OCI-LY1 (cell line): ENCODE results near the gene IL1RAPL2.
"Not testable (repeated sequence)": the region's sequence is repeated elsewhere in the genome, so short reads cannot be mapped to it uniquely, and the experiment has no call there.

Experiments used
- H2AFZ ChIP-seq: fragments of 200-600 bp; sonication (generic), shearing (Covaris generic); 2 replicates; pipeline ENCODE4 v1.6.0; 2014; ENCODE audit warnings: antibody characterized with exemption, mild to moderate bottlenecking, low read length
- H3F3A ChIP-seq: fragments of 200-600 bp; sonication (generic), shearing (Covaris generic); 2 replicates; pipeline ENCODE4 v1.6.0; 2014; ENCODE audit warnings: mild to moderate bottlenecking, antibody characterized with exemption, low read length, moderate library complexity; ENCODE audit not compliant: insufficient read depth
- H3K27ac ChIP-seq: fragments of 200-600 bp; sonication (generic); 2 replicates; pipeline ENCODE4 v1.5.1; 2014; ENCODE audit warnings: low read length, mixed run types, mild to moderate bottlenecking, low read depth; ENCODE audit not compliant: poor library complexity, severe bottlenecking
- H3K27me3 ChIP-seq: fragments of 200-600 bp; sonication (generic); 2 replicates; pipeline ENCODE4 v1.6.0; 2014; ENCODE audit warnings: antibody characterized with exemption, mild to moderate bottlenecking, low read length, moderate library complexity; ENCODE audit not compliant: insufficient read depth
- H3K36me3 ChIP-seq: fragments of 200-600 bp; sonication (generic); 2 replicates; pipeline ENCODE4 v1.6.1; 2014; ENCODE audit warnings: mild to moderate bottlenecking, antibody characterized with exemption, low read length, moderate library complexity, mixed read lengths; ENCODE audit not compliant: insufficient read depth
- H3K4me1 ChIP-seq: fragments of 200-600 bp; sonication (generic); 2 replicates; pipeline ENCODE4 v1.5.1; 2014; ENCODE audit warnings: mild to moderate bottlenecking, low read length, moderate library complexity; ENCODE audit not compliant: insufficient read depth, severe bottlenecking
- H3K4me2 ChIP-seq: fragments of 200-600 bp; sonication (generic), shearing (Covaris generic); 2 replicates; pipeline ENCODE4 v1.6.1; 2014; ENCODE audit warnings: low read length
- H3K4me3 ChIP-seq: fragments of 200-600 bp; sonication (generic); 2 replicates; pipeline ENCODE4 v1.5.1; 2014; ENCODE audit warnings: low read length, low read depth, mild to moderate bottlenecking, mixed read lengths; ENCODE audit not compliant: poor library complexity, severe bottlenecking
- H3K79me2 ChIP-seq: fragments of 200-600 bp; shearing (Covaris generic); 2 replicates; pipeline ENCODE4 v1.6.1; 2016; ENCODE audit warnings: mixed run types, low read length, mixed read lengths; ENCODE audit not compliant: insufficient read depth
- H3K9ac ChIP-seq: fragments of 200-600 bp; sonication (generic), shearing (Covaris generic); 2 replicates; pipeline ENCODE4 v1.6.1; 2014; ENCODE audit warnings: mild to moderate bottlenecking, low read length, mixed read lengths
- H3K9me2 ChIP-seq: fragments of 200-600 bp; sonication (generic), shearing (Covaris generic); 2 replicates; pipeline ENCODE4 v1.6.1; 2014; ENCODE audit warnings: low read depth, mild to moderate bottlenecking, low read length, mixed read lengths
- H3K9me3 ChIP-seq: fragments of 200-600 bp; shearing (Covaris generic); 2 replicates; pipeline ENCODE4 v1.6.1; 2014; ENCODE audit warnings: low read length, mixed read lengths
- H4K20me1 ChIP-seq: fragments of 200-600 bp; sonication (generic), shearing (Covaris generic); 2 replicates; pipeline ENCODE4 v1.6.0; 2016; ENCODE audit warnings: mild to moderate bottlenecking, low read length; ENCODE audit not compliant: insufficient read depth
- EZH2 ChIP-seq: fragments of 200-600 bp; sonication (generic), shearing (Covaris generic); IDR thresholded peaks from 2 replicates; pipeline ENCODE4 v1.8.0; 2017; ENCODE audit warnings: borderline replicate concordance, mixed run types, mild to moderate bottlenecking, antibody characterized with exemption, low read length, moderate library complexity, mixed read lengths
- TF ChIP-seq, protein P1 (sequence below): fragments of 200-600 bp; sonication (generic), shearing (Covaris generic); IDR thresholded peaks from 2 replicates; pipeline ENCODE4 v1.5.1; 2017; ENCODE audit warnings: mild to moderate bottlenecking, antibody characterized with exemption, low read length, moderate library complexity, mixed read lengths

IL1RAPL2 gene

DNA sequence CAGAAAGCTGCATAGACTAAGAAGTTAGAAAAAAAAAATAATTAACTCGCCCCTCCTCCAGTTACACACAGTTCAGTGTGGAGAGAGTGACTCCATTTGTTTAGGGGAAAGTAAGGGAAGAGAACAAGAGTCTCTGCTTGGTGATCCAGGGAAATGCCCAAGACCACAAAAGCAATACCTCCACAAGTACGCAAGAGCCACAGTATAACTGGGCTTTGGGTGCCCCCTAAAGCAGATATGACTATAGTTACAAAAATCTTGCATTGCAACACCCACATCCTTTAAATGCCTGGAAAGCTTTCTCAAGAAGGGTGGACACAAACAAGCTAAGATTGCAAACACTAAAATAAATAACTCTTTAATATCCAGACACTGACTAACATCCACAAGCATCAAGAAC, 1092.1 kb downstream of the IL1RAPL2 start:
- no peak overlapping the region for H3K9ac ChIP-seq
- no peak overlapping the region for H3K27ac ChIP-seq
- H3K4me3 ChIP-seq: no peak overlapping the region
- no peaks in the 10 kb centered on the region for H3F3A ChIP-seq
- no peaks in the 10 kb centered on the region for H3K79me2 ChIP-seq
- no peak overlapping the region for H3K4me2 ChIP-seq
- no peaks in the 10 kb centered on the region for H3K36me3 ChIP-seq
- H3K9me3 ChIP-seq: no peaks in the 10 kb centered on the region
- no peak for TF ChIP-seq EZH2
- TF ChIP-seq, protein P1, sequence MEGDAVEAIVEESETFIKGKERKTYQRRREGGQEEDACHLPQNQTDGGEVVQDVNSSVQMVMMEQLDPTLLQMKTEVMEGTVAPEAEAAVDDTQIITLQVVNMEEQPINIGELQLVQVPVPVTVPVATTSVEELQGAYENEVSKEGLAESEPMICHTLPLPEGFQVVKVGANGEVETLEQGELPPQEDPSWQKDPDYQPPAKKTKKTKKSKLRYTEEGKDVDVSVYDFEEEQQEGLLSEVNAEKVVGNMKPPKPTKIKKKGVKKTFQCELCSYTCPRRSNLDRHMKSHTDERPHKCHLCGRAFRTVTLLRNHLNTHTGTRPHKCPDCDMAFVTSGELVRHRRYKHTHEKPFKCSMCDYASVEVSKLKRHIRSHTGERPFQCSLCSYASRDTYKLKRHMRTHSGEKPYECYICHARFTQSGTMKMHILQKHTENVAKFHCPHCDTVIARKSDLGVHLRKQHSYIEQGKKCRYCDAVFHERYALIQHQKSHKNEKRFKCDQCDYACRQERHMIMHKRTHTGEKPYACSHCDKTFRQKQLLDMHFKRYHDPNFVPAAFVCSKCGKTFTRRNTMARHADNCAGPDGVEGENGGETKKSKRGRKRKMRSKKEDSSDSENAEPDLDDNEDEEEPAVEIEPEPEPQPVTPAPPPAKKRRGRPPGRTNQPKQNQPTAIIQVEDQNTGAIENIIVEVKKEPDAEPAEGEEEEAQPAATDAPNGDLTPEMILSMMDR: no peak
- no peak overlapping the region for H2AFZ ChIP-seq
- H3K9me2 ChIP-seq: no peaks in the 10 kb centered on the region
- no peaks in the 10 kb centered on the region for H3K27me3 ChIP-seq
- no peaks in the 10 kb centered on the region for H3K4me1 ChIP-seq
- H4K20me1 ChIP-seq: no peaks in the 10 kb centered on the region

DNA sequence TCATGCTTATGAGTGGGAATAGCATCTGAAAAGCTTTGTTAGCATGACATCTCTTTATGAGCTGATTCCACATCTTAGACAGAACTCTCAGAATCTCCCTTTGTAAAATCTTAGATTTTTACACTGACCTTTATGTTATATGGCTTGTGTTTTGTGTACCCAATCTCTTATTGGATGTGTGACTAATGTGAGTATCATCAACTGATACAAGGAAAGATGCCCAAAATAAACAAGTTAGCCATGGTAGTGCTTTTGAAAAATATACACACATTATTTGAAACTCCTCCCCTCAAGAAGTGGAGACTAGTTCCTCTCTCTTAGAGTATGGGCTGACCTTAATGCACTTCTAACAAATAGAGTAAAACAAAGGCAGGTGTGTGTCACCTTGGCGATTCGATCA, 1096.2 kb downstream of the IL1RAPL2 start:
- no peak overlapping the region for H2AFZ ChIP-seq
- H3K4me2 ChIP-seq: no peak overlapping the region
- H3K9me2 ChIP-seq: no peaks in the 10 kb centered on the region
- no peaks in the 10 kb centered on the region for H3F3A ChIP-seq
- H3K36me3 ChIP-seq: no peaks in the 10 kb centered on the region
- no peaks in the 10 kb centered on the region for H3K27me3 ChIP-seq
- no peak overlapping the region for H3K9ac ChIP-seq
- no peaks in the 10 kb centered on the region for H3K9me3 ChIP-seq
- H4K20me1 ChIP-seq: no peaks in the 10 kb centered on the region
- no peak overlapping the region for H3K27ac ChIP-seq
- no peak for TF ChIP-seq EZH2
- TF ChIP-seq, protein P1: no peak
- no peak overlapping the region for H3K4me3 ChIP-seq
- no peaks in the 10 kb centered on the region for H3K4me1 ChIP-seq
- no peaks in the 10 kb centered on the region for H3K79me2 ChIP-seq

DNA sequence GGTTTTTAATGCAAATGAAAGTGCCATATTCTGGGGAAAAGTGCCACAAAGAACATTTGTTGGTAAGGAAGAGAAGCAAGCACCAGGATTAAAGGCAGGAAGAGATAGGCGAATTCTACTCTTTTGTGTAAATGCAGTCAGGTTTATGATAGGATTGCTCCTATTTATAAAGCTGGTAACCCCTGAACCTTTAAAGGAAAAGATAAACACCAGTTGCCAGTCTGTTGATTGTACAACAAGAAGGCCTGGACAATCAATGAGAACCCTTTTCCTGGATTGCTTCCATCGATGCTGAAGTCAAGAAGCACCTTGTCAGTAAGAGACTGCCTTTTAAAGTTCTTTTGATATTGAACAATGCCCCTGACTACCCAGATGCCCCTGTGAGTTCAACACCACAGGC, 1098.2 kb downstream of the IL1RAPL2 start:
- Histone ChIP-seq H3K4me1 (no peaks in the 10 kb centered on the region), H3K27ac (no peak overlapping the region), H4K20me1 (no peaks in the 10 kb centered on the region), H3K9ac (no peak overlapping the region), H3K4me2 (no peak overlapping the region), H3K36me3 (no peaks in the 10 kb centered on the region), H2AFZ (no peak overlapping the region), H3F3A (no peaks in the 10 kb centered on the region), H3K9me3 (no peaks in the 10 kb centered on the region), H3K4me3 (no peak overlapping the region), H3K27me3 (no peaks in the 10 kb centered on the region), H3K9me2 (no peaks in the 10 kb centered on the region), H3K79me2 (no peaks in the 10 kb centered on the region)
- TF ChIP-seq, protein P1: no peak

DNA sequence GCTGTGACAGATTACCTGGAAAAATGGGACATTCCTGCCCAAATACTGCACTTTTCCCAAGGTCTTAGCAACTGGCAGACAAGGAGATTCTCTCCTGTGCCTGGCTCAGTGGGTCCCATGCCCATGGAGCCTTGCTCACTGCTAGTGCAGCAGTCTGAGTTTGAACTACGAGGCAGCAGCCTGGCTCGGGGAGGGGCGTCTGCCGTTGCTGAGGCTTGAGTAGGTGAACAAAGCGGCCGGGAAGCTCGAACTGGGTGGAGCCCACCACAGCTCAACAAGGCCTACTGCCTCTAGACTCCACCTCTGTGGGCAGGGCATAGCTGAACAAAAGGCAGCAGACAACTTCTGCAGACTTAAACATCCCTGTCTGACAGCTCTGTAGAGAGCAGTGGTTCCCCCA, 1118.3 kb downstream of the IL1RAPL2 start:
- not testable (repeated sequence) for H3K9ac ChIP-seq, H4K20me1 ChIP-seq, H3K9me3 ChIP-seq, H2AFZ ChIP-seq, H3K9me2 ChIP-seq, H3K27me3 ChIP-seq, H3K27ac ChIP-seq, H3K4me1 ChIP-seq, H3K79me2 ChIP-seq, H3K4me2 ChIP-seq, H3K36me3 ChIP-seq, H3K4me3 ChIP-seq, H3F3A ChIP-seq
